Activated T-cell treated with anti-CD3 and anti-CD28 coated beads for 1 hour (primary cell): Measurements from ENCODE around the gene LDB2.

ENCODE experiments used
- DNase-seq: peaks from one replicate; pipeline ENCODE4 v3.0.0-alpha.2; 2020; ENCODE audit warnings: low read depth

The LDB2 gene

DNA sequence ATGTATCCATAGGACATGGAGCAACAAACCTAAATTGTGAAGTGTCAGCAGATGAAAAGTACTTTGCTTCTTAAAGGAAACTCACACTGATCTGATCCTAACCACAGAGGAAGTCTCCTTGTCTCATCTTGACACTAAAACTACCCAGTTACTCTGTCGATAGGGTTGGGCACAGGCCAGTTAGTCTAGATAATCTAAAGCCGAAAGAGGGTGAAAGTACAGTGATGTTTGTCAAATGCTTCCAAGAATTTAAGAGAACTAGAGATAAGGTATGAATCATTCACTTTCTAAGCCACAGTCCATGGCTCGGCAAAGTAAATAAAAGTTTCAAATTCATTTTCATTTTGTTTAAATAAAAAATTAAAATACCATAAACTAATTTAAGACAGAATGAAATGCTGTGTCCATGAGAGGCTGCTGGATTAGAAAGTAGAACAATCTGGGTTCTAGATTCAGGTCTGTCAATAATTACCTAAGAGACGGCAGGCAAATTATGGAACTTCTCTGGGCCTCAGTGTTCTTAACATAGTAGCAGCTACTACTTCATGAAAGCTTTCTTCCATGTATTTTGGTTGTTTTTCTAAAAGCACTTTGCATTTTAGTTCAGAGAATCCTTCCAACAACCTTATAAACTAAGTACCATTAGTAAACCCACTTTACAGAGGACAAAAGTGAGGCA, 176.7 kb downstream of the LDB2 start:
- DNase-seq: no peak

DNA sequence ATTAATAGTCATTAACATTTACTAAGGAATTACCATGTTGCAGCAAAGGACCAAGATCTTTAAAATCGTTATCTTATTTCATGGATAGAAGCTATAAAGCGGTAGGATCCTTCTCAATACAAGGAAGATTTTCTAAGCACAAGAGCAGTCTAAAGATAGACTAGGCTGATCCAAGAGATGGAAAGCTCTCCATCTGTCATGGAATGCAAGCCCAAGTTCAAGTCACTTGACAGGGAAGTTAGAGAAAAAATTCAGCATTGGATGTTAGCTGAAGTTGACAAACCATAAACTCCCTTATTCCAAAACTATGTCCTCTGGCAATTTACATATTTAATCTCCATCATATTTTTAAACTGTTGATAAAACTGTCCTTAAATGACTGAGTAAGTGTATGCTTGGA, 177.7 kb downstream of the LDB2 start:
- DNase-seq: no peak

DNA sequence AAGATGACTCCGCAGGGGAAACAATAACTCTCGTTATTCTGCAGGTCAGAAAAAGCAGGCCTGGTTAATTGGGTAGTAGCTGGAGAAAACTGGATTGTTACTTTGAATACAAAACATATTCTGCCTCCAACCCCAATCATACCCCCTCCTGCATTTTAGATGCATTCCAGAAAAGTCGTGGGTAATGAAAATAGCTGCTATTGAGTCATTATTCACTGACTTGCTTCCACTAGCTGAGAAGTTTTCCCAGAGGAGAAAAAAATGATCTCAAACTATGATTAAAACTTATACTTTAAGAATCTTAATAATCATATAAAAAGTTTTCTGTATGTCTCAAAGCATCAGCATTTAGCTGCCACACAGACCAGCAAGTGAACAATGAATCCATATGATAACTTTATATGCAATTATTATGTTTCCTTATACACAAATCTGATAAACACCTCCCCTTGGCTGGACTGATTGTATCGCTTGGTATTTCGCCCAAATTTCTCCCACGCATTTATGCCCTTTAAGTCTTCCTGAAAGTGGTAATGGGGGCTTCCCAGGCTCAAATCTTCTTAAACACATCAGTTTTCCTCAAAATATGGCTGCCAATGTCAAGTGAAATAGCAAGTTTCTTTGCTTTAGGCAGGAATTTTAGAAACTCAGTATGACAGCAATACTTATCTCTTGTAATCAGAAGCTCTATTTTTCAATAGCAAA, 181.0 kb downstream of the LDB2 start:
- DNase-seq: no peak

DNA sequence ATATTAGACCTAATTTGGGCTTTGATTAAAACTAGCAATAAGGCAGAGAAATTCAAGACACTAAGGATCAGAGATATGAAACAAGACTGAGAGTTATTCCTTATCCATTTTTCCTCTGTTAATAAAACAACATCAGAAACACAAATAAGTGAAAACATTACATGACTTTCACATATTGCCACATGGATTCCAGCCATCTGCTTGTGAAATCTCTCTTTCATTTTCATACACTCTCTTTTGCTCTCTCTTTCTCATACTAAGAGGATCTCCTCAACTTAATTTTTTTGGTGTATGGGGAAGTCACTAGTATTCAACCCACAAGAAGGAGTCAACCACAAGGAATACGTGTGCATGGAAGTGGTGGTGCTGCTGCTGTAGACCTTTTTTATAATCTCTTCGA, 183.0 kb downstream of the LDB2 start:
- DNase-seq: no peak

DNA sequence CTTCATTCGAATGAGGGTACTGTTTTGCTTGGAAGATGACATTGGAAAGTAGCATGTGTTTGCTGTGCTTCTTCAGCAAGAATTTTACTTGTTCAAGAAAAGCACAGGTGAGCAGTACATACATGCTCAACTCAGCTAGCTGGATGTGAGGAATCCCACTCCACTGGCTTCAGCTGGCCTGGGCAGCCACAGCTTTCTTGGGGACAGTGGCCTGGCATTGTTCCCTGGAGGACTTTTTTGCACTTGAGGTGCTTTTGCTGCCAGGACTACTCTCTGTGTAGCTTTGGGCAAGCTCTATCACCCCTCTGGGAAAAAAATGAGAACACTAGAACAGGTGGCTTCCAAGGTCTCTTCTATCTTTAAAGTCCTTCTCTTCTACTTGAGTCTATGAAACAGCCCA, 184.3 kb downstream of the LDB2 start:
- no peak for DNase-seq

DNA sequence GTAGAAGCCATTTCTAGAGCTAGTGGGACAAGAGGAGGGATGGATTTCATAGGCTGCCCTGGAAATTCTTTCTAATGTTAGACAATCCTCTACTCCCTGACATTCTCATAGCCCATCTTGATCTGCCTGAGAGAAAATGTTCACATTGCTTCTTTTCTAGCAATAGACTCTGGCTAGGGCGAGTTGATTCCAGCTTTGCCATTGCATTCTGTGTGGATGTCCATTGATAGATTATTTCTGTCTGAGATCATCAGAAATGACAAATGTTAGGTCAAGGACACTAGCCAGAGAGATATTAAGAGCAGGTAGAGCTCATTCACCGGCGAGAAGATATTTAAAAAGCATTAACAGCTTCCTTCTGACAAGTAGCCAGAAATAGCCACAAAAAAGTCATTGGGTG, 184.7 kb downstream of the LDB2 start:
- no peak for DNase-seq

DNA sequence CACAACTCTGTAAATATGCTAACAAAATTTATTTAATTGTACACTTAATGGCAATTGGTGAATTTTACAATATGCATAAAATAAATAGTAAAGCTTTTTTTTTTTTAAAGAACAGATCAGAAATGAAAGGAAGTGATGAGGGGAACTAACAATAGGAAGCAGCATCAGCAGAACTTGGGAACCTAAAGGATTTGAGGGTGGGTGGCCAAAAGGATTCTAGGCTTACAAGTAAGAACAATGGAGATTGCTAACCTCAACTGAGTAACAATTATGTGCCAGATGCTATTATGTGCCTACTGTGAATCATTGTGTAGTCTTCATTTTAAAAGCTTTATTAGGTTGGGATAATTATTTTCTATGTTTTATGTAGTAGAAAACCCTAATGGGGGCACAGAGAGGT, 185.2 kb downstream of the LDB2 start:
- no peak for DNase-seq

DNA sequence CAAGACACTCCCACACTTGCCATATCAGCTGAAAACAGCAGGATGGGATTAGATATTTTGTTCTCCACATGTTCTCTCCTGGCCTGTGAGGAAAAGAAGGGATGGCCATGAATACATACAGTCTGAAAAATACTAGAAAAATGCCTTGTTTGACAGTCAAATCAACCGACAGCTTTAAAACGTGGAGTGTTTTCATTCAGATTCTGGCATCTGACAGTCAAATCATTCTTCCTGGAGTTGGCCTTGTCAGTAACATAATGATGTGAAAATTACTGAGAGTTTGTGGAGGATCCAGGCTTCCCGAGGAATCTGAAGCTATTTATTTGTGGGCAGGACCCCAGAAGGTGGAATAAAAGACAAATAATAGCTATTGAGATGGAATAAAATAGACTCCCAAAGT, 188.2 kb downstream of the LDB2 start:
- DNase-seq: no peak

DNA sequence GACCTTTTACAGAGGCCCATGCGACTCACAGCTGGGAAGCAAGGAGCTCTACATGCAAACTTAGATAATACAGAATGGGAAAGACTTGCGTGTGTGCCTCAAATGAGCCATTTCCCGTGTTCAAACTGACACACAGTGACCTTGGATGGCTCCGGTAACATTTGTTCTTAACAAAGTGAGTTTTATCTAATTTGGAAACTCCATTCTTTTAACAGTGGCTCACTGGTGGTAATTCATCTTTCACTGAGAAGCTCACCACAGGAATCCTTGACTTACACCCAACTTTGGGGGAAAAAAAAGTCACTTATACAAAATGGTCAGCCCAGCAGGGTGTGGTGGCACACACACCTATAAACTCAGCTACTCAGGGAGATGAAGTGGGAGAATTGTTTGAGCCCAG, 190.6 kb downstream of the LDB2 start:
- DNase-seq: no peak

DNA sequence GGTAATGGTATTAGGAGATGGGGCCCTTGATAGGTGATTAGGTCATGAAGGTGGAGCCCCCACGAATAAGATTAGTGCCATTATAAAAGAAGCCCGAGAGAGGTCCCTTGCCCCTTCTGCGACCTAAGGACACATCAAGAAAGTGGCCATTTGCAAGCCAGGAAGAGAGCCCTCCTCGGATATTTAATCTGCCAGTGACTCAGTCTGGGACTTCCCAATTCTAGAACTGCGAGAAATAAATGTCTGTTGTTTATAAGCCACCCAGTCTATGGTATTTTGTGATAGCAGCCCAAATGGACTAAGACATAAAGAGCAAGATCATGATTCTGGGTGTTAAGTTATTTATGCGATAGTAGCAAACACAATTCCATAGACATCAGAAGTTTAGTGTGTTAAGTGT, 192.2 kb downstream of the LDB2 start:
- no peak for DNase-seq

DNA sequence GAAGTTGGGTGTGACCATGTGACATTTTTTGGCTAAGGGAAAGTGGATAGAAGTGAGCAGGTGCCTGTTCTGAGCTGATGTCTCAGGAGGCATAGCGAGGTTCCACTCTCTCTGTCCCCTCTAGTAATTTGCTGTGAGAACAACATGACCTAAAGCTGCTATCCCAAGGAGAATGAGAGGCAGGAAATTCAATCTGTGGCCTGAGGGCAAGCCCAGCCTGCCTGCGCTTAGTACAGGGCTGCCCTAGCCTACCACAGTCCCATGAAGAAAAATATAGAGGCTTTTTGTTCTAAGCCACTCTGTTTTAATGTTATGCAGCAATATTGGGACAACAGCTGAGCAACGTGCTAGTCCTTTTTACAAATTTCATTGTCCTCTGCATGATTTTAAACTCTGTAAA, 193.1 kb downstream of the LDB2 start:
- DNase-seq: no peak

DNA sequence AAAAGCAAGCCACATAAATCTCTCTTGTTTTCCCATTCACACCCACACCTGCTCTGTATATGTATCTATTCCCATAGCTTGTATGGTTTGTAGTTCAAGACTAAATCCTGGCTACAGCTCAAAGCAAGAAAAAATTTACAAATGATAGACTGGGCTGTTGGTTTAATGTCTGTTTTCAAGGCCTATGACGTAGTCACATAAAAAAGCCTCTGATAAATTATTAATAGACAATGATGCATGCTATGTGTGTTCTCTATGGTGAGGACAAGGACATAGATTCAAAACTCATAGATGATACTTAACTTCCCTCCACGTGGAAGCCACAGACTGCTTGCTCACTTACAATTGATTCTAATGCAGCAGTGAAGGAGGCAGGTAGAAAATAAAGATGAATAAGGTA, 194.0 kb downstream of the LDB2 start:
- DNase-seq: no peak

DNA sequence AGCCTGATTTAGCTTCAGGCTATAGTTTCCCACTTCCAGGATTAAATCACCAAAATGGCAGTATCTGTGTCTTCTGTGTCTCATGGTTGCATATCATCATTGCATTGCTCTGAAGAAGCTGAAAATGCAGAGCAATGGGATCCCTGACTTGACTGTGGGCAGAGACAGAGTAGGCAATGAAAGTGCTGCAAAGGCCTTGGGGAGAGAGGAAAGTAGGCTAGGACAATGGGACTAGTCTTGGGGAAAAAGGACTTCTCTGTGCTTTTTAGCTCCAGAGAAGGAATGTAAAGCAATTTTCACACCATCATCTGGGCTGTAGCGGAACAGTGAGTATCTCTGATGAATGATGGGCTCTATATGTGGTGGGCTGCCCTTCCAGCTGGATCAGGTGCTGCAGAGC, 202.5 kb downstream of the LDB2 start:
- no peak for DNase-seq

DNA sequence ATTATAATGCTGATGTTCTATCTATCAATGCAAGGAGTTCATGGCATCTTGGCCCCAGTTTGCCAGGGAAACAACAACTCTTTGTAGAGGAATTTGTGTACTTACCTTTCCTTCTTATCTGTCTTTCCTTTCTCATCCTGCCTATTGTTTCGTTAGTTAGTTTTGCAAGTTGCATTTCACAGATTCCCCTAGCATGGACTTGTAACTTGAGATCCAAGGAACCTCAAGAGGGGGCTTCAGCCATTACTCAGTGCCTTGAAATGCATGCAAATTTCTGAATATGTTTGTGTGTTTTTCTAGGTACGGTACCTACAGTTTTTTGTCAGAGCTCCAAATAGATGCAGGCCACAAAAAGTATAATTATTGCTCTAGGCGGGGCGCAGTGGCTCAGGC, 203.6 kb downstream of the LDB2 start:
- DNase-seq: no peak

DNA sequence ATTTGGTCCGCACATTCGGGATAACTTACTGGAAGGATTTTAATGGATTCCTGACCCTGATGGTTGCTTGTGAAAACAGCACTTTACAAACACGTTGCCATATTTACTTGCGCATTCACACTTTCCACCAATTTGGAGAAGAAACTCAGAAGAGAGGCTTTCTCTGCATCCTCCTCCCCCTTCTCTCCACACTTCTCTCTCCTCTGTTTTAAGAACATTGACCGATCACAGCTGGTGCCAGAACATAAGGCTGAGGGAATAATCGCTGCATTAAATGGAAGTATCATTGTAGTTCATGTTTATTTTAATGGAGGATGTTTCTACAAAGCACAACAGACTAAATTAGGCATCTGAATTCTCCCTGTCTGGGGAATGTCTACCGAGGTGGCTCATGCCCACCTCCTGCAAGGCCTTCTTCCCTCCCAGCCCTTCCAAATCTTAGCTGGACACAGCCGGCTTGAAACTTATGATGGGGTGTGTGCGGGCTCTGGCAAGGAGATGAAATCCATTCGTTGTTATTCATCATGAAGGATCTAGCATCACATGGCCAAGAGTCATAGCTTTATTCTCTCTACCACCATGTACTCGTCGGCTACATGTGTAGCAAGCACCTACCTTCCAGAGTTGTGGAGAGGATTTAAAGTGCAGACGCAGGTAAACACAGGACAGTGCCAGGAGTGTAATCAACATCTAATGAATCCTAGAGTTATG, 204.1 kb downstream of the LDB2 start:
- DNase-seq: no peak

DNA sequence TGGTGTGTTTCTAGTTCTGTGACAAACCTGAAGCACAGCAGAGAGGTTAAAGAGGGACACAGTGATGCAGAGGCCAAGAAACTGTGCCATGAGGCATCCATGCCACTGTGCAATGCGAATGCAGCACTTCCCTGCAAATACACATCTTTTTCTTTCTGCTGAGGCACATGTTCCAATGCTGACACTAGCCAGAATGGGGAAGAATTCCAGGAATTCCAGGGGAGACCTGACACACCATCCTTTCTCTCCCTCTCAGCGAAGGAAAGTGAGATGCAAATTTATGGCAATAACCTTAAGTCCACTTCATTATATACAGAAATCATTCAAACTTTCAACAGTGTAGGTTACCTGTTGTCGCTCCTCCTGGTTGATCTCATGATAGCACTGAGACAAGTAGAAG, 204.8 kb downstream of the LDB2 start:
- no peak for DNase-seq

DNA sequence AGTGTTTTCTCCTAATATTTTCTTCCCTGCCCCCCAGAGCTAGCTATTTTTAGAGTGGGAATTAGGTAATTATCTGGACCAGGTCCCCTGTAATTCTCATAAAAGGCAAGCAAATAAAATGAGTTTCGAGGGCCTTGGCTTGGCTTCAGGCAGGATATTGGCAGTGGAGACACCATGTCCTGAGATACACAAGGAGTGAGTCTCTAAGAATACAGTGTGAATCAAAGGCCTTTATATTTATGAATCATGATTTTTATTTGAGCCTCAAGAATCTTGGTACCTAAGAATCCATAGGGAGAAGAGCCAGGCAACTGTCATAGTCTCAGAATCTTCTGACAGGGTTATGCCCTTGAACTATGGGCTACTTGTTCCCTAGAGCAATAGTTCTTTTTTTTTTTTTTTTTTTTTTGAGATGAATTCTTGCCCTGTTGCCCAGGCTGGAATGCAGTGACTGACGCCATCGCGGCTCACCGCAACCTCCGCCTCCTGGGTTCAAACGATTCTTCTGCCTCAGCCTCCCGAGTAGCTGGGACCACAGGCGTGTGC, 205.4 kb downstream of the LDB2 start:
- DNase-seq: no peak

DNA sequence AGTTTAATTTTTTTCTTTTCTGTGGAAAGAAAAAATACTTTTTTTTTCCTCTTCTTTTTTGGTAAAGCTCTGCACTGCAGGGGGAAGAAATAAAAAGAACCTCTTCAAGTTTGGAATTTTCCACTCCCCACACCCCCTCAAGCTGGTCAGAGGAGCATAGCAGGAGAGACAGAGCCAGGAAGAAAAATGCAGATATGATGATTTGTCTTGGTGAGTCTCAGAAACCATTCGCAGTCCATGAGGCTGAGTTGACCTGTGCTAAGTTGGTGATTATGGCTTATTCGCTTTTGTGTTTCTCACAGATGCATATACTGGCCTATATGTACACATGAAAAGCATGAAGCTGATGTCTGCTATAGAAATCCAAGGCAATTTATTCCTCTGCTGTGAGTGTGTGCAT, 205.9 kb downstream of the LDB2 start:
- DNase-seq: no peak

DNA sequence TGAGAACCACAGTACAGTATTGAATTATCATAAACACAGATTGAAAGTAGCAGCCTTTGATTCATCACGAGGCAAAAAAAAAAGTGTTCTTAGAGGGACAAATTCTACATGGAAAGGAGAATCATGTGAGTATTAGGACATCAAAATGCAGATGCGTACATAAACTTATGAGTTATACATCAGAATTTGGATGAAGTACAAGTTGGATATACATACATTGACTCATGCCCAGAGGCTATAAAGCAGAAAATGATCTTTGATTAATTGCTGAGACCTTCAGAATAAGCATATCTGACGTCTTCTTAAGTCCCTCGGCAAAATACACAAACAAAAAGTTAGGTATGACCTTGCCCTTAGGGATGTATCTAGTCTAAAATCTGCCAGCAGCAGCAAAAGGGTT, 206.4 kb downstream of the LDB2 start:
- DNase-seq: no peak

DNA sequence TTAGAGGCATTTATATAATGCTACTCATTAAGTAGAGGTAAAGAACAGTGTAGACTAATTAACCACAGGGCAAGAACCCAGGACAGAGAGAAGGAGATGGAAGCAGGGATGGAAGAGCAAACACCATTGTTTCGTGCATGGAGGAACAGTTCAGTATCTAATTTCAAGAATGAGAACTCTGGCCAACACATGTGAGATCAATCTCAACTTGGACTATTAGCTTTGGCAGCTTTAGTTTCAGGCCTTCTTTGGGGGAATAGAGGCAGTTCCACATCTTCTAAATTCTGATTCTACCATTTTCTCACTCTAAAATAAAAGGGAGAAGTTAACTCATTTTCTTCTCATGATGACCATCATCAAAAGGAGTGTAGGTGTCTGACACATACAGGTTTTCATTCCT, 207.0 kb downstream of the LDB2 start:
- no peak for DNase-seq

DNA sequence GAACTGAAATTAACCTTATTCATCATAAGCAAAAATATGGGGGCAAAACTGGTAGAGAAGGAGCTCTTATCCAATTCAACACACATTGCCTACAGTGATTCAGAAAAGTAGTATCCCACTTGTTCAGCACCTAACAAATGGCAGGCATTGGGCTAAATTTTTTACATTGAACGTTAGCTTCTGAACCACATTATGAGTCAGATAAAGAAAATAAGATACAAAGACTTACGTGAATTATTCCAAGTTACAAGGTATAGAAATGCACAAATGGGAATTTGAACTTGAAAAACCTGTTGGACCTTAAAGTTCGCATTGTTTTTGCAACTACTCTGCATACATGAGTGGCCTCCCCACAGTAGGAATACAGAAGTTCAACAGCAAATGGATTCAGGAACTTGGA, 210.6 kb downstream of the LDB2 start:
- DNase-seq: no peak

DNA sequence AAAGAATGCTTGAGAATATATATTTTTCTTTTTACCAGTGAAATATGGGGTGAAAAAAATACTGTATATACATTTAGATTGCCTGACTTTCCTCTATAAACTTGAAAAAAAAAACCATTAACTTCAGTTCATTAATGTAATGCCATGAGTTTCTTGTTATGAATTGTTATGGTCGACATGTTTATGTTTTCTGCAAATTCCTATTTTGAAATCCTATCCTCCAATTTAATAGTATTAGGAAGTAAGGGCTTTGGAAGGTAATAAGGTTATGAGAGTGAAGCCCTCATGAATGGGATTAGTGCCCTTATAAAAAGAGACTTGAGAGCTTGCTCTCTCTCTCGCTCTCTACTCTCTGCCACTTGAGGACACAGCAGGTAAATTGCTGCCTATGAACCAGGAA, 211.4 kb downstream of the LDB2 start:
- DNase-seq: no peak

DNA sequence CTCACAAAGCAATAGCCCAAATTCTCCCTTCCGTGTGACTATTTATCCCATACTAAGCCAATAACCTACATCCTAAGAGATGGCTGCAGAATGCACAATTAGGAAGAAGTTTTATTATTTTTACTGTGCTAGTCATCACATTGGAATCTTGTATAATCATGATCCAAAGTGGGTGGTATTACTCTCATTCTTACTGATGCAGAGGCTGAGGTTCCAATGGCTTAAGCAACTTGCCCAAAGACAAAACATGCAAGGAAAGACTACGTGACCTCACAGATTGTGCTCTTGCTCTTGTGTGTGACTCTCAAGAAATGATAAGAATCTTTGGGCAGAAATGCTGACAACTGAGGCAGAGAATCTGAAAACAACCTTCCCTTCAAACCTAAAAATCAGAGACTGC, 212.2 kb downstream of the LDB2 start:
- DNase-seq: no peak
